Psoas muscle (tissue), 8 donors: Measurements from ENCODE around the gene NFATC2. TPM values are rescaled to one million over a fixed set of nuclear protein-coding genes. Genes with fewer than 3 reads are reported as not detected.
A peak's percentile ranks its signal among the peaks of the same experiment; 100 is the strongest.

ENCODE experiments used
- ATAC-seq, 4 donors: fragments of 200-7000 bp; cut with Tn5 transposase; one replicate each; pipeline ENCODE4 v1.9.1; 2020; ENCODE audit warnings: moderate library complexity in 3 of 4, mild to moderate bottlenecking in 2 of 4
- DNase-seq, 2 donors: peaks; one replicate each; pipeline ENCODE4 v3.0.0-alpha.2; 2020
- H3K27ac ChIP-seq: fragments of 200-600 bp; one replicate; pipeline ENCODE4 v1.8.0; 2022
- H3K27me3 ChIP-seq, 3 donors: fragments of 200-600 bp in 1 of 3; one replicate each; pipeline versions ENCODE4 v1.6.1 to v1.8.0; 2013 to 2022; ENCODE audit warnings: low read length in 2 of 3, mild to moderate bottlenecking in 2 of 3, moderate library complexity in 1 of 3; ENCODE audit not compliant: insufficient read depth in 3 of 3
- H3K36me3 ChIP-seq, 2 donors: fragments of 200-600 bp in 1 of 2; one replicate each; pipeline versions ENCODE4 v1.6.1 to v1.8.0; 2013 to 2022; ENCODE audit warnings: low read depth in 1 of 2, mild to moderate bottlenecking in 1 of 2, moderate library complexity in 1 of 2; ENCODE audit not compliant: insufficient read depth in 1 of 2
- H3K4me1 ChIP-seq: fragments of 200-600 bp; one replicate; pipeline ENCODE4 v1.8.0; 2022
- H3K4me3 ChIP-seq: fragments of 200-600 bp; one replicate; pipeline ENCODE4 v1.8.0; 2022; ENCODE audit warnings: mild to moderate bottlenecking
- H3K9me3 ChIP-seq: fragments of 200-600 bp; one replicate; pipeline ENCODE4 v1.8.0; 2022
- CTCF ChIP-seq: fragments of 200-600 bp; IDR thresholded peaks from one replicate; pipeline ENCODE4 v1.8.0; 2022; ENCODE audit warnings: antibody characterized with exemption
- WGBS, 3 donors: extraction: QIAGEN DNeasy Blood & Tissue Kit; methylation state at CpG; one replicate each; pipeline versions ENCODE4 v1.1.6 to v1.1.7; 2013; 5-methylcytosine and 5-hydroxymethylcytosine counted together
- intact Hi-C, 2 donors: fragments of 100-400 bp; cut with DNase I; formaldehyde crosslinking; loops; one replicate each; pipeline versions ENCODE4 v1.11.0 to v1.14.2; 2022
- polyA plus RNA-seq, 3 donors: library from polyadenylated mRNA; stranded (reverse); fragments of 200-250 nt; gene quantifications; one replicate each; pipeline ENCODE4 v1.2.3, GENCODE V29; 2013
- total RNA-seq, 4 donors: library from RNA; stranded (reverse); fragmentation: NEBNext Ultra II Directional in 2 of 4; extraction: Animal tissue kit (Norgen Biotek cat#: 25700) in 2 of 4; gene quantifications; one replicate each; pipeline versions ENCODE4 v1.2.1 to v1.2.4, GENCODE V29; 2021 to 2023
- donor health status: healthy with polysubstance abuse.
- donor health status: DM: no; HTN: no; CAD: no; lungs with moderate emphysema.
- donor health status: Bipolar disorder and iron deficiency.
- donor health status: healthy.
- donor health status: DM: yes; HTN: yes; CAD: no.
- donor health status: DM: no; HTN: no; CAD: no.
- donor health status: DM: no; HTN: no; CAD: no.
- donor health status: DM: yes; HTN: yes; CAD: no.

Gene NFATC2
- total and polyA plus RNA-seq, 7 donors: 0.18 to 3.1 (median 0.64) TPM

GRCh38 chr20:51388227-51388626, 154.3 kb downstream of the NFATC2 start:
- Histone ChIP-seq H3K27ac (no peak overlapping the region), H3K4me3 (no peak overlapping the region), H3K36me3 (peaks cover 0 to 10% of the 10 kb centered on the region in 2 donors), H3K27me3 (no peaks in the 10 kb centered on the region), H3K4me1 (peaks cover 13% of the 10 kb centered on the region), H3K9me3 (no peaks in the 10 kb centered on the region)
- no peak for DNase-seq
- intact Hi-C loops: no loop called here
- ATAC-seq: no peak
- no peak for TF ChIP-seq CTCF

- H3K27ac ChIP-seq: no peak overlapping the region
- no peak for TF ChIP-seq CTCF
- no peaks in the 10 kb centered on the region for H3K27me3 ChIP-seq
- H3K4me1 ChIP-seq: peaks cover 16% of the 10 kb centered on the region
- H3K9me3 ChIP-seq: no peaks in the 10 kb centered on the region
- DNase-seq (no peak), ATAC-seq (no peak)
- peaks cover 0 to 10% of the 10 kb centered on the region in 2 donors for H3K36me3 ChIP-seq
- intact Hi-C loops: no loop called here
- 82 to 89% (median 88%) methylated on average over 9 of the region's 9 CpGs for WGBS, 3 donors
- H3K4me3 ChIP-seq: no peak overlapping the region
Measured at GRCh38 chr20:51387125-51387875, 155.2 kb downstream of the NFATC2 start.

- Histone ChIP-seq H3K4me3 (no peak overlapping the region), H3K27ac (no peak overlapping the region), H3K27me3 (no peaks in the 10 kb centered on the region), H3K36me3 (peaks cover 0 to 10% of the 10 kb centered on the region in 2 donors), H3K4me1 (peaks cover 16% of the 10 kb centered on the region), H3K9me3 (no peaks in the 10 kb centered on the region)
- no peak for DNase-seq
- 85 to 87% (median 86%) methylated on average over 4 of the region's 4 CpGs for WGBS, 3 donors
- intact Hi-C loops: no loop called here
- TF ChIP-seq CTCF: no peak
- ATAC-seq: no peak
Measured at GRCh38 chr20:51386586-51386985, 155.9 kb downstream of the NFATC2 start.

GRCh38 chr20:51385646-51386530, 156.6 kb downstream of the NFATC2 start:
- H3K4me3 ChIP-seq: no peak overlapping the region
- H3K9me3 ChIP-seq: no peaks in the 10 kb centered on the region
- peak; percentile 61 to 66 (median 62) for ATAC-seq
- H3K27me3 ChIP-seq: no peaks in the 10 kb centered on the region
- intact Hi-C loops: no loop called here
- peaks cover 16% of the 10 kb centered on the region for H3K4me1 ChIP-seq
- H3K27ac ChIP-seq: no peak overlapping the region
- DNase-seq: no peak
- WGBS, 3 donors: 84 to 92% (median 85%) methylated on average over 7 of the region's 7 CpGs
- peaks cover 0 to 7% of the 10 kb centered on the region in 2 donors for H3K36me3 ChIP-seq
- peak; percentile 50 for TF ChIP-seq CTCF
